ENCODE data around the gene SLC38A10. TPM values are rescaled to one million over a fixed set of nuclear protein-coding genes. Genes with fewer than 3 reads are reported as not detected.

The SLC38A10 gene
- total and polyA plus RNA-seq, 10 of the 15 experiments (the other 5 are each of a cell fraction or from before 2014, with no cell fraction given), result 0.52 to 67.9 (median 22.1) TPM

GRCh38 chr17:81310949-81311550 lies 15.9 kb upstream of the SLC38A10 start:
- 27% methylated on average over 19 of the region's 19 CpGs for WGBS (ENCODE audit: insufficient coverage, insufficient replicate concordance, low lambda C conversion rate, missing lambda C conversion rate)
- ChIA-PET SMC1A (ENCODE audit: uncharacterized antibody, unreplicated experiment) (no interaction called here), RAD21 (ENCODE audit: unreplicated experiment) (no interaction called here), POLR2A (interaction anchor here (0.5 to 0.7 kb wide), 2 partner anchors 174 to 414 kb away, joined by 3 to 7 read pairs; no protein-coding TSS in a partner anchor), CTCF (interaction anchor here (0.9 to 1.4 kb wide), 2 partner anchors 11 to 15 kb away, joined by 4 to 5 read pairs; no protein-coding TSS in a partner anchor)
- H3K4me3 ChIP-seq, result no peak overlapping the region
- H3K27me3 ChIP-seq (replicated peaks in 1 of 2; ENCODE audit: control insufficient read depth in 2 of 2, insufficient read depth in 2 of 2, low read length in 1 of 2), result no peaks in the 10 kb centered on the region; a peak in 1 of 4 replicates
- H3K36me3 ChIP-seq (ENCODE audit: control insufficient read depth in 2 of 2, insufficient read depth in 2 of 2, low read length in 1 of 2), result no peaks in the 10 kb centered on the region
- intact Hi-C loops (cut with micrococcal nuclease; ENCODE audit: unreplicated experiment) (no loop called here), in situ Hi-C loops (cut with MboI) (no loop called here)
- H3K4me1 ChIP-seq (ENCODE audit: control insufficient read depth, insufficient read depth, low read length), result no peaks in the 10 kb centered on the region
- no peak overlapping the region for H3K4me2 ChIP-seq (ENCODE audit: control insufficient read depth, insufficient read depth)
- H2AFZ ChIP-seq (ENCODE audit: control insufficient read depth, low read depth, low read length), result no peak overlapping the region
- no peaks in the 10 kb centered on the region for H3K9me3 ChIP-seq (replicated peaks; ENCODE audit: control insufficient read depth, insufficient read depth, low read length)
- H4K20me1 ChIP-seq (ENCODE audit: control insufficient read depth, insufficient read depth), result no peaks in the 10 kb centered on the region
- no peak overlapping the region for H3K27ac ChIP-seq (ENCODE audit: control insufficient read depth, insufficient read depth)
- no TSS peak for BruUV-seq (replicated peaks)
- FAIRE-seq, result no peak
- TF ChIP-seq MAX (IDR thresholded peaks at IDR 0.05; ENCODE audit: low read depth, low read length) (no peak), HSF1 (IDR thresholded peaks at IDR 0.05; ENCODE audit: low read depth, low read length) (no peak), NFIC (IDR thresholded peaks at IDR 0.05; ENCODE audit: low read depth, low read length) (no peak), MTA3 (IDR thresholded peaks at IDR 0.05; ENCODE audit: borderline replicate concordance, low read length) (no peak), PAX5 (IDR thresholded peaks at IDR 0.05; ENCODE audit: borderline replicate concordance, low read depth, low read length) (no peak), KAT2A (conservative IDR thresholded peaks at IDR 0.05; ENCODE audit: control insufficient read depth, low read depth, low read length) (no peak), PAX8 (IDR thresholded peaks at IDR 0.05) (no peak), IRF5 (IDR thresholded peaks at IDR 0.05; ENCODE audit: borderline replicate concordance) (no peak), POLR2AphosphoS2 (IDR thresholded peaks at IDR 0.05; ENCODE audit: low read depth, low read length) (no peak)
- no peaks in the 10 kb centered on the region for H3K79me2 ChIP-seq (ENCODE audit: control insufficient read depth, insufficient read depth, low read length)
- no peak overlapping the region for H3K9ac ChIP-seq (ENCODE audit: control insufficient read depth, insufficient read depth, low read length)
- ATAC-seq, result no peak
- no peak for DNase-seq (ENCODE audit: low read depth, low spot score)
